Spleen (tissue), 11 donors: ENCODE data around the gene ALDOA. TPM values are rescaled to one million over a fixed set of nuclear protein-coding genes. Genes with fewer than 3 reads are reported as not detected.

ENCODE experiments used
- DNase-seq: peaks from one replicate; pipeline ENCODE4 v3.0.0-alpha.2; 2020
- H3K27ac ChIP-seq, 8 donors: fragments of 200-600 bp; sonication (generic) in 7 of 8; 1 replicate in 4 of 8; 2 replicates in 4 of 8; pipeline versions ENCODE4 v1.5.0 to v1.8.0; 2016 to 2021; ENCODE audit warnings: inconsistent platforms in 4 of 8, mild to moderate bottlenecking in 4 of 8, moderate library complexity in 1 of 8
- H3K27me3 ChIP-seq, 7 donors: fragments of 200-600 bp; sonication (generic) in 6 of 7; replicated peaks in 1 of 7; 1 replicate in 4 of 7; 2 replicates in 3 of 7; pipeline versions ENCODE4 v1.5.0 to v1.8.0; 2016 to 2021; ENCODE audit warnings: inconsistent platforms in 3 of 7, mild to moderate bottlenecking in 1 of 7
- H3K36me3 ChIP-seq, 6 donors: fragments of 200-600 bp; sonication (generic) in 5 of 6; 1 replicate in 4 of 6; 2 replicates in 2 of 6; pipeline versions ENCODE4 v1.5.0 to v1.8.0; 2016 to 2021; ENCODE audit warnings: inconsistent platforms in 2 of 6
- H3K4me1 ChIP-seq, 6 donors: fragments of 200-600 bp; sonication (generic) in 5 of 6; 1 replicate in 3 of 6; 2 replicates in 3 of 6; pipeline versions ENCODE4 v1.5.0 to v1.8.0; 2016 to 2021; ENCODE audit warnings: inconsistent platforms in 3 of 6
- H3K4me3 ChIP-seq, 8 donors: fragments of 200-600 bp; sonication (generic) in 7 of 8; 1 replicate in 4 of 8; 2 replicates in 4 of 8; pipeline versions ENCODE4 v1.5.0 to v1.8.0; 2016 to 2021; ENCODE audit warnings: inconsistent platforms in 4 of 8, mild to moderate bottlenecking in 4 of 8, moderate library complexity in 2 of 8
- H3K9me3 ChIP-seq, 8 donors: fragments of 200-600 bp; sonication (generic) in 7 of 8; 1 replicate in 4 of 8; 2 replicates in 4 of 8; pipeline versions ENCODE4 v1.5.0 to v1.8.0; 2016 to 2021; ENCODE audit warnings: inconsistent platforms in 4 of 8
- POLR2A ChIP-seq, 3 donors: fragments of 450-650 bp; IDR thresholded peaks; one replicate each; pipeline ENCODE4 v1.5.1; 2017; ENCODE audit warnings: antibody characterized with exemption in 3 of 3, mild to moderate bottlenecking in 1 of 3
- POLR2AphosphoS5 ChIP-seq, 3 donors: sonication (generic); formaldehyde crosslinking; IDR thresholded peaks; one replicate each; pipeline ENCODE4 v1.5.1; 2017; ENCODE audit warnings: antibody characterized with exemption in 3 of 3
- WGBS, 5 donors: extraction: QIAGEN DNeasy Blood & Tissue Kit in 3 of 5; methylation state at CpG; one replicate each; pipeline versions ENCODE4 v1.1.5 to v1.1.7; 2013 to 2018; 5-methylcytosine and 5-hydroxymethylcytosine counted together
- intact Hi-C: fragments of 100-400 bp; cut with DNase I; formaldehyde crosslinking; loops from one replicate; pipeline ENCODE4 v1.15.0; 2023; ENCODE audit warnings: low total_unique reads
- polyA plus RNA-seq, 3 donors: library from polyadenylated mRNA; stranded (reverse); fragments of 200-250 nt; gene quantifications; one replicate each; pipeline ENCODE4 v1.2.1, GENCODE V29; 2013
- total RNA-seq, 7 donors: library from RNA; depleted of rRNA in 3 of 7; stranded (reverse); fragments of >200 nt in 3 of 7; fragmentation: NEBNext Ultra II Directional in 4 of 7; extraction: Animal tissue kit (Norgen Biotek cat#: 25700) in 4 of 7; gene quantifications; one replicate each; pipeline versions ENCODE4 v1.1.0 to v1.2.1, GENCODE V29; 2016 to 2021
- TF ChIP-seq, protein P1 (sequence below), 11 experiments: fragments of 200-600 bp in 7 of 11; fragments of 450-650 bp in 4 of 11; sonication (generic) in 4 of 11; IDR thresholded peaks in 8 of 11; conservative IDR thresholded peaks in 3 of 11; 1 replicate in 7 of 11; 2 replicates in 4 of 11; pipeline versions ENCODE4 v1.4.0 to v1.8.0; 2016 to 2021; ENCODE audit warnings: antibody characterized with exemption in 11 of 11, inconsistent platforms in 4 of 11, mild to moderate bottlenecking in 1 of 11
- donor health status: healthy with polysubstance abuse.
- donor health status: DM: no; HTN: no; CAD: no; lungs with moderate emphysema.
- donor health status: DM: no; HTN: no; CAD: no.
- donor health status: Bipolar disorder and iron deficiency.
- donor health status: healthy.
- donor health status: DM: no; HTN: no; CAD: no.
- donor health status: DM: yes; HTN: yes; CAD: no.

The ALDOA gene
- total and polyA plus RNA-seq, 10 donors: 424 to 880 (median 598) TPM

DNA sequence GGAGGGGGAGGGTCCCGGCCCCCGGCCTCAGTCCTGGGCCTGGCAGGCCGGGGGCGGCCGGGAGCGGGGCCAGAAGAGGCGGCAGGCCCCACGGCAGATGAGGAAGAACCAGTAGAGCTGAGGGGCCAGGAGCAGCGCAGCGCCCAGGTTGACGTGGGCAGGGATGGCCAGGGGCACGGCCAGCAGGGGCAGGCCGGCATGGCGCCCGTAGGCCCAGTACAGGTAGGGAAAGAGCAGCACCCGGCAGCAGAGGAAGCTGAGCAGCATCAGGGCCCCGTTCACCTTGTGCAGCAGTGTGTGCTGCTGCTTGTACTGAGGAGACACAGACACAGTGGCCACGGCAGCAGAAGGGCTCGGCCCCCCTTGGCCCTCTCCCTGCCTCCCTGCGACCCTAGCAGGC, 40.4 kb upstream of the ALDOA start:
- Histone ChIP-seq H3K9me3 (no peaks in the 10 kb centered on the region), H3K4me3 (no peak overlapping the region), H3K27ac (no peak overlapping the region), H3K4me1 (peaks cover 0 to 18% (median 15%) of the 10 kb centered on the region in 6 donors), H3K27me3 (peaks cover 0 to 64% (median 22%) of the 10 kb centered on the region in 7 donors), H3K36me3 (no peaks in the 10 kb centered on the region)
- intact Hi-C loops: no loop called here
- DNase-seq: no peak
- WGBS, 5 donors: 70 to 85% (median 73%) methylated on average over 8 to 20 of the region's 20 CpGs
- TF ChIP-seq POLR2A (IDR thresholded peaks at IDR 0.05) (no peak), POLR2AphosphoS5 (IDR thresholded peaks at IDR 0.05) (no peak)
- TF ChIP-seq, protein P1, sequence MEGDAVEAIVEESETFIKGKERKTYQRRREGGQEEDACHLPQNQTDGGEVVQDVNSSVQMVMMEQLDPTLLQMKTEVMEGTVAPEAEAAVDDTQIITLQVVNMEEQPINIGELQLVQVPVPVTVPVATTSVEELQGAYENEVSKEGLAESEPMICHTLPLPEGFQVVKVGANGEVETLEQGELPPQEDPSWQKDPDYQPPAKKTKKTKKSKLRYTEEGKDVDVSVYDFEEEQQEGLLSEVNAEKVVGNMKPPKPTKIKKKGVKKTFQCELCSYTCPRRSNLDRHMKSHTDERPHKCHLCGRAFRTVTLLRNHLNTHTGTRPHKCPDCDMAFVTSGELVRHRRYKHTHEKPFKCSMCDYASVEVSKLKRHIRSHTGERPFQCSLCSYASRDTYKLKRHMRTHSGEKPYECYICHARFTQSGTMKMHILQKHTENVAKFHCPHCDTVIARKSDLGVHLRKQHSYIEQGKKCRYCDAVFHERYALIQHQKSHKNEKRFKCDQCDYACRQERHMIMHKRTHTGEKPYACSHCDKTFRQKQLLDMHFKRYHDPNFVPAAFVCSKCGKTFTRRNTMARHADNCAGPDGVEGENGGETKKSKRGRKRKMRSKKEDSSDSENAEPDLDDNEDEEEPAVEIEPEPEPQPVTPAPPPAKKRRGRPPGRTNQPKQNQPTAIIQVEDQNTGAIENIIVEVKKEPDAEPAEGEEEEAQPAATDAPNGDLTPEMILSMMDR (IDR thresholded peaks at IDR 0.05 in 8 of 11, conservative IDR thresholded peaks at IDR 0.05 in 3 of 11): no peak

DNA sequence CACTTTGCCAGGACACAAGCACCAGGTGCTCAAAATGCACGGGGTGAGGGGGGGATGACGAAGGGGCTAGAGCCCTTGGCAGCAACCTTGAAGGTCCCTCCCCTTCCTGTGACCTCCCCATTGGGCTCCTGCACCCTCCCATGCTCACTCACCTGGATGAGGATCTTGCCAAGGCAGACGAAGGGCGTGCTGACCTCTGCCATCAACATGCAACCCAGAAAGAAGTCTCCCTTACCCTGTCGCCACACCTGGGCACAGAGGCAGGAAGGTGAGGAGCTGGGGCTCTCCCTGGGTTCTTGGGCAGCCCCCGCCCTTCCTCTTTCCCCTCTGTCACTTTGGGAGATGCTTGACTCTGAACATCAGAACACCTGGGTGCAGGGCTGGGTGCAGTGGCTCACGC, 40.0 kb upstream of the ALDOA start:
- WGBS, 5 donors: 54 to 70% (median 64%) methylated on average over 6 to 7 of the region's 7 CpGs
- Histone ChIP-seq H3K9me3 (no peaks in the 10 kb centered on the region), H3K27ac (no peak overlapping the region), H3K4me1 (peaks cover 0 to 17% (median 14%) of the 10 kb centered on the region in 6 donors), H3K4me3 (no peak overlapping the region), H3K36me3 (no peaks in the 10 kb centered on the region), H3K27me3 (peaks cover 0 to 69% (median 25%) of the 10 kb centered on the region in 7 donors)
- DNase-seq: no peak
- intact Hi-C loops: no loop called here
- TF ChIP-seq POLR2A (IDR thresholded peaks at IDR 0.05): no peak
- no peak for TF ChIP-seq POLR2AphosphoS5 (IDR thresholded peaks at IDR 0.05)
- TF ChIP-seq, protein P1 (IDR thresholded peaks at IDR 0.05 in 8 of 11, conservative IDR thresholded peaks at IDR 0.05 in 3 of 11): no peak

DNA sequence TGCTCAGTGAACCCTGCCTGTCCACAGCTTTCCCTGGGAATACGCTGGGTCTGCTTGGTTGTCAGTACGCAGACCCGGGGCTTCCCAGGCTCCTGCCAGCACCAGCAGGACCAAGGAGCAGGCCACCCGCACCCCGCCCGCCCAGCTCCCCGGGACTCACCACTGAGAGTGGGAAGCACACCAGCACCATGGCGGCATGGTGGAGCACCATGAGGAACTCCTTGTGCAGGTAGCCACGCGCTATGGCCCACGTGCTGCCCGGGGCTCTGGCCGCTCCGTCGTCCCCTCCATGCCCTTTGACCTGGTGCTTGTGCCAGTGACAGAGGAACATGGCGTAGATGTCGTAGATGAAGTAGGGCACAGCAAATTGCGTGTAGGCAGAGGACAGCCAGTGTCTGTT, 39.1 kb upstream of the ALDOA start:
- TF ChIP-seq POLR2A (IDR thresholded peaks at IDR 0.05) (no peak), POLR2AphosphoS5 (IDR thresholded peaks at IDR 0.05) (no peak)
- TF ChIP-seq, protein P1 (IDR thresholded peaks at IDR 0.05 in 8 of 11, conservative IDR thresholded peaks at IDR 0.05 in 3 of 11): no peak
- intact Hi-C loops: no loop called here
- 83 to 94% (median 90%) methylated on average over 13 to 18 of the region's 18 CpGs for WGBS, 5 donors
- no peak for DNase-seq
- Histone ChIP-seq H3K4me3 (no peak overlapping the region), H3K27ac (no peak overlapping the region), H3K9me3 (no peaks in the 10 kb centered on the region), H3K27me3 (peaks cover 3 to 77% (median 32%) of the 10 kb centered on the region in 7 donors), H3K4me1 (peaks cover 0 to 17% (median 12%) of the 10 kb centered on the region in 6 donors), H3K36me3 (no peaks in the 10 kb centered on the region)

DNA sequence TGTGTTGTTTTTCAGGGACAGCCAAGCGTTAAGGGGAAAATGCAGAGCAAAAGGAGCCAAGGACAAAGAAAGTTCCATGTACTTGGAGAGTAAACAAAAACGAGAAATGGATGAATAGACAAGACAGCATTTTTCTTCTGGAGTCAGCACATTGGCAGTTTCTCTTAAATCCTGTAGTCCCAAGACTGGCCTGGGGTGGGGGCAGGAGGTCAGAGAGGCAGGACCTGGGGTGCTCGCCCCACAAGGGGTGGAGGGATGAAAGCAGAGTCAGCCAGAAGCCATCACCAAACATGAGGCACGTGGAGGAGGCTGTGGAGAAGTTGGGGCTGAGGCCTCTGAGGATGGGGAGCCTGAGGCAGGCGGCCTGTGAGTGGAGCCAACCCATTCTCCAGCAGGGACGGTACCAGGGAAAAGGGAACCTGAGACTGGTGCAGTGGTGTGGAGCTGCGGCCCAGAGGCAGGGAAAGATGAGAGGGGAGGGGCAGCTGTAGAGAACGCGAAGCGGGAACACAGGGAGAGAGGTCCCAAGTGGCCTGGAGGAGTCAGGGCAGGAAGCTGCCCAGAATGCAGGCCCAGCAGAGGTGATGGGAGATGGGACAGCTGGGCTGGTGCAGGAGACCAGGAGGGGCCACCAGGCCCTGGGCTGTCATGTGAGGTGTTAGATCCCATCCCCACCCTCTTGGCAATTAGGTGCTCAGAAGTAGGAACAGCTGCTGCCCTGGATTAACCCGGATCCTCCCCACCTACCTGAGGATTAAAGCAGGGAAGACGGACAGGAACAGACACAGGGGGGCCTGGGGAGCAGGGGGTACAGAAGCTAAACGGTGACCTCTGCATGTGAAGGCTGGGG, 37.7 kb upstream of the ALDOA start:
- H3K36me3 ChIP-seq: no peaks in the 10 kb centered on the region
- H3K9me3 ChIP-seq: no peaks in the 10 kb centered on the region
- no peak for DNase-seq
- no peak overlapping the region for H3K27ac ChIP-seq
- no peak for TF ChIP-seq POLR2AphosphoS5 (IDR thresholded peaks at IDR 0.05)
- TF ChIP-seq, protein P1 (IDR thresholded peaks at IDR 0.05 in 8 of 11, conservative IDR thresholded peaks at IDR 0.05 in 3 of 11): no peak
- TF ChIP-seq POLR2A (IDR thresholded peaks at IDR 0.05): no peak
- intact Hi-C loops: no loop called here
- peaks cover 7 to 91% (median 45%) of the 10 kb centered on the region in 7 donors for H3K27me3 ChIP-seq
- peaks cover 0 to 21% (median 12%) of the 10 kb centered on the region in 6 donors for H3K4me1 ChIP-seq
- WGBS, 5 donors: 40 to 54% (median 49%) methylated on average over 12 to 13 of the region's 13 CpGs
- H3K4me3 ChIP-seq: no peak overlapping the region
